GM12872 (cell line): ENCODE data around the gene NR3C2.

Source experiments
- TF ChIP-seq, protein P1 (sequence below): IDR thresholded peaks from 3 replicates; pipeline ENCODE4 v1.5.1; 2011; ENCODE audit warnings: low read depth, mild to moderate bottlenecking, low read length, moderate library complexity; ENCODE audit not compliant: insufficient read depth

The NR3C2 gene

DNA sequence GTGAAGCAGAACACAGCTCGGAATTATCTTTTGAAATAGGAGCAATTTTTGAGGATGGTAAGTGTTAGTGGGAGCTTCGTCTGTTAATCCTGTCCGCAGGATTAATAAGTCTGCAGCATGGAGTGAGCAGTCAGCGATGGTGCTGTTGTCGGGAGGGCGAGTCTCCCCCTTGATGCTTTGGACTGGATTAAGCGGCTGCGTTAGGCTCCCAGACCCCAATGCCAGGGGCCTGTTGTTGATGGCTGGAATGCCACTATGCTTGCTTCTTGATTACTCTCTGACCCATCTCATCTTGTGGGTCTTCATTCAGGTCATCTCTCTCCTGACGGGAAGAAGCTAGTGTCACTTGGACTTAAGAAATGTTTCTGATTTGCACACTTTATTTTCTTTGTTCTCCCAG lies 377.8 kb downstream of the NR3C2 start:
- TF ChIP-seq, protein P1, sequence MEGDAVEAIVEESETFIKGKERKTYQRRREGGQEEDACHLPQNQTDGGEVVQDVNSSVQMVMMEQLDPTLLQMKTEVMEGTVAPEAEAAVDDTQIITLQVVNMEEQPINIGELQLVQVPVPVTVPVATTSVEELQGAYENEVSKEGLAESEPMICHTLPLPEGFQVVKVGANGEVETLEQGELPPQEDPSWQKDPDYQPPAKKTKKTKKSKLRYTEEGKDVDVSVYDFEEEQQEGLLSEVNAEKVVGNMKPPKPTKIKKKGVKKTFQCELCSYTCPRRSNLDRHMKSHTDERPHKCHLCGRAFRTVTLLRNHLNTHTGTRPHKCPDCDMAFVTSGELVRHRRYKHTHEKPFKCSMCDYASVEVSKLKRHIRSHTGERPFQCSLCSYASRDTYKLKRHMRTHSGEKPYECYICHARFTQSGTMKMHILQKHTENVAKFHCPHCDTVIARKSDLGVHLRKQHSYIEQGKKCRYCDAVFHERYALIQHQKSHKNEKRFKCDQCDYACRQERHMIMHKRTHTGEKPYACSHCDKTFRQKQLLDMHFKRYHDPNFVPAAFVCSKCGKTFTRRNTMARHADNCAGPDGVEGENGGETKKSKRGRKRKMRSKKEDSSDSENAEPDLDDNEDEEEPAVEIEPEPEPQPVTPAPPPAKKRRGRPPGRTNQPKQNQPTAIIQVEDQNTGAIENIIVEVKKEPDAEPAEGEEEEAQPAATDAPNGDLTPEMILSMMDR: no peak

DNA sequence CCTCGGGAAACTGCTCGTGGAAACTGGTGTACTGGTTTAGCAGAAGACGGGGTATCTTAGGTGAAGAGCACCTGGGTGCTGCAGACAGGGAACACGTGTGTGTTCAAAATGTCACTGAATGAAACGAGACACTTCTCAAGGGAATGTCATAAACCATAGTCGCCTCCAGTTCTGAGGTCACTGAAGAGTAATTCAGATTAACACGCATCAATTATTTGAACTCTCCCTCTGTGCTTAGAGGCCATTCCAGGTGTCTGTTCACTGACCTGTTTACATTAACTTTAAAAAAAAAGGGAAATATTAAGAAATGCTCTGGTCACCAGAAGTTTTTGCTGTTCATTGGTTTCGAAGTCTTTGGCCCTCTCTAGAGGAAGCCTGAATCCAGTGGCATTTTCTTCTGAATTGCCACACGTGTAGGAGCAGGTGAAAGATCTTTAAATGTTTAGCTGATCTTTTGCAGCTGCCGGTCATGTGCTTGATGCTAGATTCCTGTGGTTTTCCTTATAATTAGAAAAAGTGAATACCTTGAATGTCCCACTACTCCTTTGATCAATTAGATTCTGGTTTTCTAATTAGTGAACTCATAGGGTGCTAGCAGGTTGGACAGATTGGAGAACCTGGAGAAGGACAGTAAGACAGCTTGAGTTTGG lies 379.8 kb downstream of the NR3C2 start:
- TF ChIP-seq, protein P1: no peak

DNA sequence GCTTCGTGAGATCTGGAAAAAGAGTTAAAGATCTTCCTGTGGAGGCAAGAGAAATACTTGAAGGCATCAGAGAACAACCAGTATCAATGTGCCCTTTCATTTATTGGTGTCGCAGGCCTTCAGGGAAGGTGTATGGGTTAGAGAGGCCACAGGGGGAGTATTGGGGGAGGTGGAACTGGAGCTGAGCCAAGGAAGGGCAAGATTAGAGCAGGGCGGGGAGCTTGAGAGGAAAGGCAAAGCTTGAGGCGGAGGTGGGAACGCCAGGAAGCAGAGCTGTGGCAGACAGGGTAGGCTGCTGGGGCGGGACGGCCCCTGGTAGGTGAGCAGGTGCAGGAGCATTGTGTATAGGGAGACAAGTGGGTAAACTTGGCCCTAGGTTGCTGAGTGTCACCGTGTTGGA lies 380.4 kb downstream of the NR3C2 start:
- TF ChIP-seq, protein P1: no peak

DNA sequence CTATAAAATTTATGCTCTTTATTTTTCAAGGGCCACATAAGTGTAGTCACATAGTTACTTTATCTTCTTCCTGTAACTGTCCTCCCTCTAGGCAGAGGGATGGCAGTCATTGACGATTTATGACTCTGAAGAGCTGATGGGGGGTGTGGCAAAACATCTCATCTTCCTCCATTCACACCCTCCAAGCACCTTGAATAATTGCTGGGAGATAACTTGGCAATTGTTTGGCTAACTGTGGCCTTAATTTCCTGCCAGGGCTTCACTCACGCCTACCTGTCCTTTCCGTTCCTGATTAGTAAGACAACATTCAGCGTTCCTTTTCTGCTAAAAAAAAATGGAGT lies 381.1 kb downstream of the NR3C2 start:
- TF ChIP-seq, protein P1: no peak

DNA sequence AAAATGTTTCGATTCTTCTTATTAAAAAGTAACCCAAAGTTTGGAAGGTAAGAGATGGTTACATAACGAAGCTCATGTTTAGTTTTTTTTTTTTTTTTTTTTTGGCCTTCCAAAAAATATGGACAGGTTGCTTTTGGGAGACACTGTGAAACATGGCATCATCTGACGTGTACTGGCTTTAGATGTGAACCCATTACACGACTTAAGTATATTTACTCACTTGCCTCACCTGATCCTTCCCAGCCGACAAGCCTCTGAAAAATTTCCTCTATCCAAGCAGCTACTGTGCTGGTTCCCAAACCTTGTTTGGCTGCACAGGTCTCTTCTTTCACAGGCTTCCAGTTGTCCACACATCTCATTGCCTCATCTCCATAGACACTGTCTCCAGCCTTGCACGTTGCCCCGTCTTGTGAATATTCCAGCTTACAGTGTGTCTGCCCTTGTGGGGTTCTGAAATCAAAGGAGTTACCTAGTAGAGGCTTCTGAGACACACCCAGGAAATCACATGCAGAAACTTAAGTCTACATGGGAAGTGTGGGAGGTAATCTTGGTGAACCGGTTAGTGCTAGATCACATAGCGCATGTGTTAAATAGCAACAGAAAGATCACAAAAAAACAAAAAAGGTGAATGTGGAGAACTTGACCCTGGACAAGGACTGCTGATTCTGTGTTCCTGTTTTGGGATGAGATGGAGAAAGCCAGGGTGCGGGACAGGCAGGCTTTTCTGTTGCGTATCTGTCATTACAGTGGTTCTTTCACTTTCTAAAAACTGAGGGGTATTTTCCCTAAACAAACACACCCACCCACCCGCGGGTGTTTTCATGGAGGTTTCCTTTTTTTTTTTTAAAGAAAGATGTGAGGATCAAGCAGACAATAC lies 381.7 kb downstream of the NR3C2 start:
- TF ChIP-seq, protein P1: no peak

DNA sequence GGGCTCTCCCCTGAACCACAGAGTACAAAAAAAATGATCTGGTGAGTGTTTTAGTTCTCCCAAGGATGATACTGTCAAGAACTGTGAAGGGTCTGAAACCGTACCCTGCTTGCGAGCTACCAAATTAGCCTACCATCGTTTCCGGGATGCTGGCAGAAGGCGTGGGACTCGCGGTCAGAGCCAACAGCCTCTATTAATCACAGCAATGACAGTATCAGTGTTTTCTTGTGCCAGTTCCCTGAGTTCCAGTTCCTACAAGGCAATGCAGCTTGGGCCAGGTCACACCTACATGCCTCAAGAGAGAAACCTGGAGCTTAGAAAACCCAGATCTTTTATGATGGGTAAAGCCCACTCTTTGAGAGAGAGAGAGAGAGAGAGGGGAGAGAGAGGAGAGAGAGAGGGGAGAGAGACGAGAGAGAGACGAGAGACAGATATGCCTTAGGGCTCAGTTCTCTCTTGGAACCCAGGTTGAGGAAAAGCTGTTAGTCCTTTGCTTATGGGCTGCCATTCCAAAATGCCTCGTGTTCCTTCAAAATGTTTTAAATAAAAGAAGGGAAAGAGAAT lies 382.5 kb downstream of the NR3C2 start:
- TF ChIP-seq, protein P1: no peak
